ENCODE results near the gene CYGB.
"Not testable (repeated sequence)": the region's sequence is repeated elsewhere in the genome, so short reads cannot be mapped to it uniquely, and the experiment has no call there.

CYGB gene

GRCh38 chr17:76566988-76567431 is 29.5 kb upstream of the CYGB start:
- DNase-seq, result no peak

GRCh38 chr17:76566613-76566943 is 29.1 kb upstream of the CYGB start:
- DNase-seq, result no peak

GRCh38 chr17:76565728-76566612 is 28.5 kb upstream of the CYGB start:
- no peak for DNase-seq

- DNase-seq, result not testable (repeated sequence)
Observed at GRCh38 chr17:76564991-76565727, 27.6 kb upstream of the CYGB start.

- DNase-seq, result not testable (repeated sequence)
Observed at GRCh38 chr17:76563359-76563758, 25.9 kb upstream of the CYGB start.

- DNase-seq, result no peak
Observed at GRCh38 chr17:76562734-76563148, 25.2 kb upstream of the CYGB start.

GRCh38 chr17:76561799-76562268 is 24.3 kb upstream of the CYGB start:
- no peak for DNase-seq

GRCh38 chr17:76561332-76561731 is 23.8 kb upstream of the CYGB start:
- no peak for DNase-seq

- DNase-seq, result no peak
Observed at GRCh38 chr17:76560877-76561221, 23.3 kb upstream of the CYGB start.

GRCh38 chr17:76560036-76560876 is 22.7 kb upstream of the CYGB start:
- DNase-seq, result no peak

GRCh38 chr17:76559460-76559859 is 22.0 kb upstream of the CYGB start:
- DNase-seq, result not testable (repeated sequence)

- peak; percentile 34 for DNase-seq
Observed at GRCh38 chr17:76558198-76559095, 20.9 kb upstream of the CYGB start.

- DNase-seq, result peak; percentile 97
Observed at GRCh38 chr17:76557368-76558197, 20.1 kb upstream of the CYGB start.

GRCh38 chr17:76556765-76557367 is 19.4 kb upstream of the CYGB start:
- no peak for DNase-seq

GRCh38 chr17:76554131-76554530 is 16.6 kb upstream of the CYGB start:
- DNase-seq, result peak; percentile 64

GRCh38 chr17:76553178-76553908 is 15.8 kb upstream of the CYGB start:
- no peak for DNase-seq

GRCh38 chr17:76551685-76552084 is 14.2 kb upstream of the CYGB start:
- DNase-seq, result no peak

GRCh38 chr17:76550712-76551615 is 13.5 kb upstream of the CYGB start:
- DNase-seq, result no peak

- DNase-seq, result no peak
Observed at GRCh38 chr17:76549539-76549938, 12.0 kb upstream of the CYGB start.

Data from NCI-H1092 treated with DMSO at 0.1 percent for 48 hours (cell line).